ENCODE data around the gene KL. TPM values are rescaled to one million over a fixed set of nuclear protein-coding genes. Genes with fewer than 3 reads are reported as not detected.

KL gene
- total RNA-seq, 1 donor from 2014 or later: 1.4 TPM

GRCh38 chr13:32998966-32999365 lies 17.3 kb upstream of the KL start:
- no peak for ATAC-seq (ENCODE audit: poor library complexity)
- intact Hi-C loops (cut with DNase I): no loop called here
- DNase-seq: no peak

- no peak for ATAC-seq (ENCODE audit: poor library complexity)
- intact Hi-C loops (cut with DNase I): no loop called here
Observed at GRCh38 chr13:33000365-33000764, 15.9 kb upstream of the KL start.

DNA sequence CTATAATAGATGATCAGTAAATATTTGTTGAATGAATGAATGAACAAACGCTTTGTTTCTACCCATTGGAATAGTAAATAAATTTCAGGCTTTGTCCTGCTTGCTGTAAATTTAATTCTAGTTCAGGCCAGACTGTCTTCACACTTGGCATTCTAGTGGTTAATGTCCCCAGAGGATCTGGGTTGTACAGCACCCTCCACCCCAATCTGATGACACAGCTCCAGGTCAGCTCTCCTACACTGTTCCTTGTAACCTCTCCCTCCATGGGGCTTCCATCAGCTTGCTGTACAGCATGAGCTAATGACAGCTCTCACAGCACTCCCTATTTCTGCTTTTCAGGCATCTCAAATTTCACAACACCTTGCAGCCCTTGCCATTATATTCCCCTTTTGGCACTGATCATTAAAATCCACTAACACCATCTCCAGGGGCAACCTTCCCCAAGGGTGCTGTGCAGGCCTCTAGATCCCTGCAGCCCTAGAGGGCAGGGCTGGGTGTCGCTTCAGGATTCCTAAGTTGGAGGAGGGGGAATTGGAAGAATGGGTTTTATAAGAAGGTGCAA lies 12.7 kb upstream of the KL start:
- no peak for ATAC-seq (ENCODE audit: poor library complexity)
- intact Hi-C loops (cut with DNase I): no loop called here
- DNase-seq: no peak

More at GRCh38 chr13:33000365-33000764, 15.9 kb upstream of the KL start:
- DNase-seq: no peak

GRCh38 chr13:33004511-33004910 lies 11.7 kb upstream of the KL start:
- intact Hi-C loops (cut with DNase I): no loop called here
- ATAC-seq (ENCODE audit: poor library complexity): peak; percentile 89
- peak; percentile 76 for DNase-seq

DNA sequence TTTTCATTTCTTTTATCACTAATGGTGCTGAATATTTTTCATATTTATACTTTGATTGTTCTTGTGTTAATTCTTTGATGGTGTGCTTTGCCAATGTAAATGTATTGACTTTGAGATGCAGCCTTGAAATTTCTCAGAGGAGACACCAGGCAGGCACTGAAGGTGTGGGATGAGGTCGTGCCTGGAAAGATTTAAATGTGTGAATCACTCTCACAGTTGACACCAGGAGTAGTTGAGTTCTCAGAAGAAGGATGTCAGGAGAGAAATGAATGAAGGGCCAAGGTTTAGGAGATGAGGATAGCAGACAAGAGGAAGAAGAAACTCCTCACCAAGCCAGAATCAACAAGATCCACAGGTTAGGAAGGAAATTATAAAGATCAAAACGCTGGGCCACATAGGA lies 10.1 kb upstream of the KL start:
- no peak for ATAC-seq (ENCODE audit: poor library complexity)
- DNase-seq: no peak
- intact Hi-C loops (cut with DNase I): no loop called here

GRCh38 chr13:33006638-33007037 lies 9.6 kb upstream of the KL start:
- ATAC-seq (ENCODE audit: poor library complexity) (no peak), DNase-seq (no peak)
- intact Hi-C loops (cut with DNase I): no loop called here

GRCh38 chr13:33007237-33007636 lies 9.0 kb upstream of the KL start:
- intact Hi-C loops (cut with DNase I): no loop called here
- ATAC-seq (ENCODE audit: poor library complexity) (no peak), DNase-seq (no peak)

DNA sequence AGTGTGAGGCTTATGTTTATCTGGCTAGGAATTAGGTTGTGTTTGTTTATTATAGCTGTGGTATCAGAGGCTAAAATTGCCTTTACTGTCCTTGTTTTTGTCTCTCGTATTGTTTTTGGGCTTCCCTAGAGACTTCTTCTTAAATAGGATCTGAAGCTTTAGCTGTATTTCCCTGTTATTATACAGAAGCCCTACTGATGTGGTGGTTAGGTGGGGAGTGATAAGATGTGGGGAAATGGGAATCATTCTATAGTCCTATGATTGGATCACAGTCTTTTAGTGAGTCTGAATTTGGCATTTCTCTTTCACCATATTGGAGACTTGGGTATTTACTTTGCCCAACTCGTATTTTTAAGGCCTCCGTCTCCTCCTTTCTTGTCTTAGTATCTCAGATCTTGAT lies 8.3 kb upstream of the KL start:
- ATAC-seq (ENCODE audit: poor library complexity) (no peak), DNase-seq (no peak)
- intact Hi-C loops (cut with DNase I): no loop called here

GRCh38 chr13:33008946-33009722 lies 7.1 kb upstream of the KL start:
- no peak for DNase-seq
- no peak for ATAC-seq (ENCODE audit: poor library complexity)
- intact Hi-C loops (cut with DNase I): no loop called here

- DNase-seq: no peak
- ATAC-seq (ENCODE audit: poor library complexity): no peak
- intact Hi-C loops (cut with DNase I): no loop called here
Observed at GRCh38 chr13:33011828-33012470, 4.3 kb upstream of the KL start.

GRCh38 chr13:33014291-33014690 lies 1.9 kb upstream of the KL start:
- intact Hi-C loops (cut with DNase I): no loop called here
- no peak for ATAC-seq (ENCODE audit: poor library complexity)
- no peak for DNase-seq

GRCh38 chr13:33015241-33015668 lies 968 bp upstream of the KL start:
- DNase-seq: no peak
- intact Hi-C loops (cut with DNase I): no loop called here
- ATAC-seq (ENCODE audit: poor library complexity): no peak

- DNase-seq (peak; percentile 47), ATAC-seq (ENCODE audit: poor library complexity) (no peak)
- intact Hi-C loops (cut with DNase I): no loop called here
Observed at GRCh38 chr13:33015791-33016323, 366 bp upstream of the KL start.

- ATAC-seq (ENCODE audit: poor library complexity) (peak; percentile 87), DNase-seq (peak; percentile 68)
- intact Hi-C loops (cut with DNase I): no loop called here
Observed at GRCh38 chr13:33017323-33017929, 1.2 kb downstream of the KL start.

- intact Hi-C loops (cut with DNase I): no loop called here
- ATAC-seq (ENCODE audit: poor library complexity) (no peak), DNase-seq (no peak)
Observed at GRCh38 chr13:33018886-33019285, 2.7 kb downstream of the KL start.

- DNase-seq (no peak), ATAC-seq (ENCODE audit: poor library complexity) (no peak)
- intact Hi-C loops (cut with DNase I): no loop called here
Observed at GRCh38 chr13:33022986-33023385, 6.8 kb downstream of the KL start.

- ATAC-seq (ENCODE audit: poor library complexity) (no peak), DNase-seq (no peak)
- intact Hi-C loops (cut with DNase I): no loop called here
Observed at GRCh38 chr13:33025220-33025744, 9.1 kb downstream of the KL start.

GRCh38 chr13:33026489-33027152 lies 10.4 kb downstream of the KL start:
- intact Hi-C loops (cut with DNase I): no loop called here
- ATAC-seq (ENCODE audit: poor library complexity): peak; percentile 91
- peak; percentile 59 for DNase-seq

DNA sequence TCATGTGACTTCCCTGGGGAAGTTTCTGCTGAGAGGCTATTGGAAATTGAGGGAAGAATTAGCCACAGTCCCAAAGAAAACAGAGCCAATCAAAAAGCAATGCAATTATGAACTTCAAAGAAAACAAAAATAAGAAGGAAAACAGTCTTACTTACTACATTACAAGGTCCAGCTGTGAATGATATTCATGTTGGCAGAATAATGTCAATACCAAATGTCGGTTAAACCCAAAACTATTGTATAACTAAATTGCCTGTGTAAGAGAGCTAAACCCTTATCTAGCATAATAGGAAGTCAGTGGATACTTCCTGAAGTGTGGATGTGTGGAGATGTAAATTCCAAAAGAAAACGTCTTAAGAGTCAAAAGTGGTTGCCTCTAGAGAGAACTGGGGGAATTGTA lies 12.4 kb downstream of the KL start:
- intact Hi-C loops (cut with DNase I): no loop called here
- ATAC-seq (ENCODE audit: poor library complexity) (no peak), DNase-seq (no peak)

All from Right ventricle myocardium superior (tissue), 1 donor.